ENCODE data around the gene WDR53. TPM values are rescaled to one million over a fixed set of nuclear protein-coding genes. Genes with fewer than 3 reads are reported as not detected.

The WDR53 gene
- total RNA-seq, 2 experiments from 2014 or later = 16.2 to 17.2 TPM

- Mint-ChIP-seq H3K9me3 (no peaks in the 10 kb centered on the region), H3K36me3 (ENCODE audit: low read depth) (no peaks in the 10 kb centered on the region), H3K27me3 (no peaks in the 10 kb centered on the region), H3K4me3 (peak overlapping the region; percentile 35), H3K4me1 (ENCODE audit: low read depth) (peaks cover 29% of the 10 kb centered on the region), H3K27ac (peak overlapping the region; percentile 81)
- no peak for DNase-seq
- ChIA-PET CTCF (interaction anchor here (0.6 to 14.8 kb wide), 36 partner anchors 8 to 332 kb away, joined by 3 to 310 read pairs (median 6); partner anchors contain the start of genes CEP19, FBXO45, NCBP2 and NRROS), POLR2A (interaction anchor here (0.6 to 4.7 kb wide), 8 partner anchors 22 to 143 kb away, joined by 3 to 30 read pairs (median 4); partner anchors contain the start of gene NRROS)
- peak; percentile 31 for ATAC-seq
- no peak for TF ChIP-seq CTCF (IDR thresholded peaks at IDR 0.05)
- intact Hi-C loops (cut with micrococcal nuclease) = loop anchor here (2.0 to 5.0 kb wide), 3 partner anchors 32 to 83 kb away; no protein-coding TSS in a partner anchor
Observed at GRCh38 chr3:196609805-196610515, 41.6 kb upstream of the WDR53 start.

GRCh38 chr3:196609343-196609775 lies 41.0 kb upstream of the WDR53 start:
- H3K4me3 Mint-ChIP-seq = peak overlapping the region; percentile 35
- H3K27ac Mint-ChIP-seq = peak overlapping the region; percentile 81
- ChIA-PET POLR2A (interaction anchor here (0.6 to 4.7 kb wide), 7 partner anchors 23 to 144 kb away, joined by 3 to 30 read pairs (median 5); partner anchors contain the start of gene NRROS), CTCF (interaction anchor here (0.6 to 14.8 kb wide), 40 partner anchors 8 to 333 kb away, joined by 3 to 310 read pairs (median 4); partner anchors contain the start of genes CEP19, FBXO45, NCBP2 and NRROS)
- H3K36me3 Mint-ChIP-seq (ENCODE audit: low read depth) = no peaks in the 10 kb centered on the region
- DNase-seq (peak; percentile 96), ATAC-seq (peak; percentile 94)
- no peaks in the 10 kb centered on the region for H3K27me3 Mint-ChIP-seq
- H3K4me1 Mint-ChIP-seq (ENCODE audit: low read depth) = peaks cover 34% of the 10 kb centered on the region
- H3K9me3 Mint-ChIP-seq = no peaks in the 10 kb centered on the region
- TF ChIP-seq CTCF (IDR thresholded peaks at IDR 0.05) = peak; percentile 93
- intact Hi-C loops (cut with micrococcal nuclease) = loop anchor here (2.0 to 5.0 kb wide), 3 partner anchors 33 to 83 kb away; no protein-coding TSS in a partner anchor

GRCh38 chr3:196608693-196609092 lies 40.3 kb upstream of the WDR53 start:
- ChIA-PET POLR2A (interaction anchor here (1.0 to 4.7 kb wide), 4 partner anchors 24 to 77 kb away, joined by 3 to 30 read pairs (median 8); partner anchors contain the start of gene NRROS), CTCF (interaction anchor here (0.6 to 14.8 kb wide), 28 partner anchors 8 to 179 kb away, joined by 3 to 310 read pairs (median 4); partner anchors contain the start of genes CEP19, FBXO45, NRROS and PIGX)
- H3K27ac Mint-ChIP-seq = no peak overlapping the region
- DNase-seq (no peak), ATAC-seq (no peak)
- H3K4me3 Mint-ChIP-seq = no peak overlapping the region
- intact Hi-C loops (cut with micrococcal nuclease) = loop anchor here (2.0 to 5.0 kb wide), 3 partner anchors 34 to 84 kb away; no protein-coding TSS in a partner anchor
- TF ChIP-seq CTCF (IDR thresholded peaks at IDR 0.05) = no peak
- no peaks in the 10 kb centered on the region for H3K27me3 Mint-ChIP-seq
- H3K36me3 Mint-ChIP-seq (ENCODE audit: low read depth) = no peaks in the 10 kb centered on the region
- no peaks in the 10 kb centered on the region for H3K9me3 Mint-ChIP-seq
- peaks cover 37% of the 10 kb centered on the region for H3K4me1 Mint-ChIP-seq (ENCODE audit: low read depth)

- Mint-ChIP-seq H3K4me1 (ENCODE audit: low read depth) (peaks cover 14% of the 10 kb centered on the region), H3K9me3 (no peaks in the 10 kb centered on the region), H3K4me3 (no peak overlapping the region), H3K27me3 (no peaks in the 10 kb centered on the region), H3K36me3 (ENCODE audit: low read depth) (no peaks in the 10 kb centered on the region), H3K27ac (no peak overlapping the region)
- ATAC-seq (peak; percentile 68), DNase-seq (peak; percentile 78)
- ChIA-PET POLR2A (no interaction called here), CTCF (interaction anchor here (1.0 to 14.8 kb wide), 4 partner anchors 14 to 85 kb away, joined by 3 to 310 read pairs (median 4); no protein-coding TSS in a partner anchor)
- TF ChIP-seq CTCF (IDR thresholded peaks at IDR 0.05) = no peak
- intact Hi-C loops (cut with micrococcal nuclease) = no loop called here
Observed at GRCh38 chr3:196604548-196604947, 36.2 kb upstream of the WDR53 start.
